ENCODE results near the gene TNS3.

DNA sequence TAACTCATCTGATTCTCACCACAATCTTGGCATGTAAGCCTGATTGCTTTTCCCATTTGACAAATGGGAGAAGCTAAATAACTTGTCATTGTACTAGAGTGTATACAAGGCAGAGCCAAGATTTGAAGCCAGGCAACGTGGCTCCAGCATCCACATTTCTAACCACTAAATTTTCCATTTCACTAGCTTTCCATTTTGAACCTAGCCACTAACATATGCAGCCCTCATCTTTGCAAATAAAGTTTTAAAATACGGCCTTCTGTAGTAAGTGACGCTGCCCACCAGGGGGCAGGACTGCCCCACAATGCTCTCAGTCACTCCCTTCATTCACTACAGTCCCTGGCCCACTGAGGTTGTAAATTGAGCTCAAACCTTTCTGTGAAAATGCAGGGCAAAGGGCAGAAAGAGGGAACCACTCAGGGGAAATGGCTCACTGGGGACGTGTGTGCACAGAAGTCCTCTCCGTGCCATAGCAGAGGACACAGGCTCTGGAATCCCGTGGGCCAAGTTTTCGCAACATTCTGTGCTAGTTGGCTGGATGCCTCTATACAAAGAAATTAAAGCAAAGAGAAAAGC is 315.7 kb downstream of the TNS3 start:
- TF ChIP-seq FOXP2 (optimal IDR thresholded peaks at IDR 0.05; ENCODE audit: control extremely low read depth, extremely low read length, insufficient read depth) (no peak), EZH2 (IDR thresholded peaks at IDR 0.05) (no peak), POLR2AphosphoS5 (IDR thresholded peaks at IDR 0.05; ENCODE audit: borderline replicate concordance, low read depth, low read length) (no peak)
